Measurements from ENCODE around the gene NEURL1.

DNA sequence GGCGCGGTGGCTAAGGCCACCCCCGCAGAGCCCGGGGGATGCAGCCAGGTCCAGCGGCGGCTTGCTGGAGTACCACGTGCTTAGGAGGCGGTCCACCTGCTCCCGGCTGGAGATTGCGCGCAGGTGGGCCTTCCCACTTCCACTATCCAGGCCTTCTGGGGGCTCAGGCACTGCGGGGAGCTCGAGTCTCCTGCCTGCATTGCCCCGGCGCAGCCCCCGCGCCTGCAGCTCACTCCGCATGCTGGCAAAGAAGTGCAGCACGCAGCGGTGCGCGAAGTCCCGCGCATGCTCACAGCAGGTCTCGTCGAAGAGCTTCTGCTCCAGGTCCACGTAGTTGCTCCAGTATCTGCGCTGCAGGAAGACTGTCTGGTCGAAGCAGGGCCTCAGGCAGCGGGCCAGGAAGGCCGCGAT lies 20.2 kb upstream of the NEURL1 start:
- TF ChIP-seq POLR2A (IDR thresholded peaks at IDR 0.05; ENCODE audit: low read length) = no peak
- TF ChIP-seq GATA1 (IDR thresholded peaks at IDR 0.05; ENCODE audit: low read depth, low read length) = no peak

Measured in erythroblast (primary cell).